GM21360 (cell line): ENCODE results near the gene KCNG1.
A peak's percentile ranks its signal among the peaks of the same experiment; 100 is the strongest.
"Not testable (repeated sequence)": the region's sequence is repeated elsewhere in the genome, so short reads cannot be mapped to it uniquely, and the experiment has no call there.

Source experiments
- ATAC-seq: cut with Tn5 transposase; IDR thresholded peaks from one replicate; pipeline ENCODE4 v1.9.1; 2021; ENCODE audit warnings: mild to moderate bottlenecking, moderate library complexity; ENCODE audit not compliant: unreplicated experiment

Gene KCNG1

GRCh38 chr20:50987493-50988210 lies 35.3 kb downstream of the KCNG1 start:
- peak; percentile 60 for ATAC-seq

- no peak for ATAC-seq
Observed at GRCh38 chr20:50983321-50983720, 39.6 kb downstream of the KCNG1 start.

- no peak for ATAC-seq
Observed at GRCh38 chr20:50982363-50982762, 40.5 kb downstream of the KCNG1 start.

- ATAC-seq = no peak
Observed at GRCh38 chr20:50981714-50982048, 41.2 kb downstream of the KCNG1 start.

- ATAC-seq = no peak
Observed at GRCh38 chr20:50980851-50981713, 41.8 kb downstream of the KCNG1 start.

GRCh38 chr20:50980071-50980681 lies 42.7 kb downstream of the KCNG1 start:
- ATAC-seq = no peak

GRCh38 chr20:50978533-50978932 lies 44.4 kb downstream of the KCNG1 start:
- ATAC-seq = not testable (repeated sequence)

GRCh38 chr20:50977066-50978021 lies 45.6 kb downstream of the KCNG1 start:
- ATAC-seq = no peak

- no peak for ATAC-seq
Observed at GRCh38 chr20:50975701-50976330, 47.1 kb downstream of the KCNG1 start.

GRCh38 chr20:50969912-50970311 lies 53.0 kb downstream of the KCNG1 start:
- no peak for ATAC-seq

- ATAC-seq = no peak
Observed at GRCh38 chr20:50969435-50969834, 53.5 kb downstream of the KCNG1 start.

- ATAC-seq = no peak
Observed at GRCh38 chr20:50968289-50968688, 54.6 kb downstream of the KCNG1 start.

- no peak for ATAC-seq
Observed at GRCh38 chr20:50967586-50967985, 55.3 kb downstream of the KCNG1 start.

GRCh38 chr20:50959543-50960126 lies 63.3 kb downstream of the KCNG1 start:
- no peak for ATAC-seq

- ATAC-seq = peak; percentile 71
Observed at GRCh38 chr20:50958615-50959542, 64.0 kb downstream of the KCNG1 start, which contains the start of gene MOCS3. Gene MOCS3 (plus strand): TSS chr20:50958818. CDS start chr20:50958843, 25 bp downstream.

GRCh38 chr20:50957798-50958614 lies 64.9 kb downstream of the KCNG1 start, which contains the start of gene DPM1:
Gene DPM1 (minus strand): TSS chr20:50958532. CDS start chr20:50958523, 9 bp downstream.
- peak; percentile 77 for ATAC-seq

- no peak for ATAC-seq
Observed at GRCh38 chr20:50957276-50957675, 65.6 kb downstream of the KCNG1 start.

GRCh38 chr20:50953821-50954220 lies 69.1 kb downstream of the KCNG1 start:
- ATAC-seq = no peak
